ENCODE measurements around the gene GRIK4. TPM values are rescaled to one million over a fixed set of nuclear protein-coding genes. Genes with fewer than 3 reads are reported as not detected.

Gene GRIK4
- total RNA-seq, 1 donor from 2014 or later = not detected

DNA sequence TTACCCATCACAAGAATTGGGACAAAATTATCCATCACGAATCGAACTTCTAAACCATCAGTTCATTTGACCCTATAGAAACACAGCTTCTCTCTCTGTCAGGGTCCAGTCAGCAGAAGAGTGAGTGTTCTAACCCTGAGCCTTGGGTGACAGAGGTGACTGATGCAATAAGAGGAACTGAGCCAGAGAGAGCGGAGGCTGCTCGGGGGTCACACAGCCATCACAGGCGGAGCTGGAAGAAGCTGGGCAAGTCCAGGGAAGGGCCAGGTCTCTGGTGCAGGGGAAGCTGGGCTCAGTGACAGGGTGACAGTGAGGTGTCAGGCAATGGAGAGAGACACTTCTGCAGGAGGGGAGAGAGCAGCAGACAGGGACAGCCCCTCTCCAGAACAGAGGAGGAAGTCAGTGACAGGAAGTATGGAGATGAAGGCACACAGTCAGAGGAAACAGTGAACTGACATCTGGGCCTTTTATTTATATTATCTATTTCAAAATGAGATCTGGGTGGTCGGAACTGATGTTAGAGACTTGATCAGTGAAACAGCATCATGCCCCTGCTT, 328.4 kb downstream of the GRIK4 start:
- TF ChIP-seq, protein P1, sequence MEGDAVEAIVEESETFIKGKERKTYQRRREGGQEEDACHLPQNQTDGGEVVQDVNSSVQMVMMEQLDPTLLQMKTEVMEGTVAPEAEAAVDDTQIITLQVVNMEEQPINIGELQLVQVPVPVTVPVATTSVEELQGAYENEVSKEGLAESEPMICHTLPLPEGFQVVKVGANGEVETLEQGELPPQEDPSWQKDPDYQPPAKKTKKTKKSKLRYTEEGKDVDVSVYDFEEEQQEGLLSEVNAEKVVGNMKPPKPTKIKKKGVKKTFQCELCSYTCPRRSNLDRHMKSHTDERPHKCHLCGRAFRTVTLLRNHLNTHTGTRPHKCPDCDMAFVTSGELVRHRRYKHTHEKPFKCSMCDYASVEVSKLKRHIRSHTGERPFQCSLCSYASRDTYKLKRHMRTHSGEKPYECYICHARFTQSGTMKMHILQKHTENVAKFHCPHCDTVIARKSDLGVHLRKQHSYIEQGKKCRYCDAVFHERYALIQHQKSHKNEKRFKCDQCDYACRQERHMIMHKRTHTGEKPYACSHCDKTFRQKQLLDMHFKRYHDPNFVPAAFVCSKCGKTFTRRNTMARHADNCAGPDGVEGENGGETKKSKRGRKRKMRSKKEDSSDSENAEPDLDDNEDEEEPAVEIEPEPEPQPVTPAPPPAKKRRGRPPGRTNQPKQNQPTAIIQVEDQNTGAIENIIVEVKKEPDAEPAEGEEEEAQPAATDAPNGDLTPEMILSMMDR (IDR thresholded peaks at IDR 0.05; ENCODE audit: unreplicated experiment) = no peak
- Mint-ChIP-seq H3K36me3 (ENCODE audit: insufficient read depth) (no peaks in the 10 kb centered on the region), H3K27me3 (peaks cover 12% of the 10 kb centered on the region), H3K27ac (no peak overlapping the region), H3K4me1 (ENCODE audit: low read depth) (peaks cover 11% of the 10 kb centered on the region), H3K4me3 (ENCODE audit: low read depth) (no peak overlapping the region), H3K9me3 (ENCODE audit: low read depth) (peaks cover 2% of the 10 kb centered on the region)
- DNase-seq (ENCODE audit: low spot score, unreplicated experiment) = no peak

GRCh38 chr11:120840661-120841060, 329.1 kb downstream of the GRIK4 start:
- TF ChIP-seq, protein P1 (IDR thresholded peaks at IDR 0.05; ENCODE audit: unreplicated experiment) = no peak
- Mint-ChIP-seq H3K36me3 (ENCODE audit: insufficient read depth) (no peaks in the 10 kb centered on the region), H3K27ac (no peak overlapping the region), H3K4me1 (ENCODE audit: low read depth) (peaks cover 11% of the 10 kb centered on the region), H3K9me3 (ENCODE audit: low read depth) (peaks cover 2% of the 10 kb centered on the region), H3K4me3 (ENCODE audit: low read depth) (no peak overlapping the region), H3K27me3 (peaks cover 10% of the 10 kb centered on the region)
- DNase-seq (ENCODE audit: low spot score, unreplicated experiment) = no peak

DNA sequence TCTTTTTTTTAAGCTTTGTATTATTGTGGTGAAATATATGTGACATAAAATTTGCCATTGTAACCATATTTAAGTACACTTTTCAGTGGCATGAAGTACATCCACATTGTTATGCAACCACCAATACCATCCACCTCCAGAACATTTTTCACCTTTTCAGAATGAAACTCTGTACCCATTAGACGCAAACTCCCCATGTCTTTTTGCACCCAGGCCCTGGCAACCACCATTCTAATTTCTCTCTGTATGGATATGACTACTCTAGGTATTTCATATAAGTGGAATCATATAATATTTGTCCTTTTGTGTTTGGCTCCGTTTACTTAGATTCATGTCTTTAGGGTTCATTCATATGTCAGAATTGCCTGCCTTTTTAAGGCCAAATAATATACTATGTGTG, 329.5 kb downstream of the GRIK4 start:
- no peak overlapping the region for H3K27ac Mint-ChIP-seq
- no peak for DNase-seq (ENCODE audit: low spot score, unreplicated experiment)
- no peaks in the 10 kb centered on the region for H3K36me3 Mint-ChIP-seq (ENCODE audit: insufficient read depth)
- TF ChIP-seq, protein P1 (IDR thresholded peaks at IDR 0.05; ENCODE audit: unreplicated experiment) = no peak
- H3K4me3 Mint-ChIP-seq (ENCODE audit: low read depth) = no peak overlapping the region
- H3K27me3 Mint-ChIP-seq = peaks cover 8% of the 10 kb centered on the region
- peaks cover 2% of the 10 kb centered on the region for H3K9me3 Mint-ChIP-seq (ENCODE audit: low read depth)
- H3K4me1 Mint-ChIP-seq (ENCODE audit: low read depth) = peaks cover 11% of the 10 kb centered on the region

GRCh38 chr11:120842195-120842594, 330.6 kb downstream of the GRIK4 start:
- Mint-ChIP-seq H3K4me1 (ENCODE audit: low read depth) (peaks cover 11% of the 10 kb centered on the region), H3K9me3 (ENCODE audit: low read depth) (peaks cover 2% of the 10 kb centered on the region), H3K36me3 (ENCODE audit: insufficient read depth) (no peaks in the 10 kb centered on the region), H3K4me3 (ENCODE audit: low read depth) (no peak overlapping the region), H3K27ac (no peak overlapping the region), H3K27me3 (peaks cover 11% of the 10 kb centered on the region)
- DNase-seq (ENCODE audit: low spot score, unreplicated experiment) = no peak
- TF ChIP-seq, protein P1 (IDR thresholded peaks at IDR 0.05; ENCODE audit: unreplicated experiment) = no peak

DNA sequence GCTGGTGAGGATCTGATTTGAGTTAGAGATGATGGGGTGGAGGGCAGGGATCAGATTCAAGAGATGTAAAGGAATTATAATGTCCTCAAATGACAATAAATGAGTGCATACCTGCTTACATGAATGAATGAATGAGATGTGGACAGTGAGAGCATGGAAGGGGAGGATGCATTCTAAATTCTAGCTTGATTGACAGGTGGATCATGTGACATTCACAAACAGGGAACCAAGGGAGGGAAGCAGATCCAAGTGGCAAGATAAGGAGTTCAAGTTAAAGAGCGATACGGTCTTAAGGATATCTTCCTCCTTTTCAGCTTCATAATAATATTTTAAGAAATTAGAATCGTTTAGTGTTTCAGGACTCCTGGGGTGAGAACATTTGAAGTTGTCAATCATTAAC, 341.9 kb downstream of the GRIK4 start:
- Mint-ChIP-seq H3K9me3 (ENCODE audit: low read depth) (no peaks in the 10 kb centered on the region), H3K36me3 (ENCODE audit: insufficient read depth) (no peaks in the 10 kb centered on the region), H3K4me1 (ENCODE audit: low read depth) (no peaks in the 10 kb centered on the region), H3K27ac (no peak overlapping the region), H3K27me3 (peaks cover 13% of the 10 kb centered on the region), H3K4me3 (ENCODE audit: low read depth) (no peak overlapping the region)
- TF ChIP-seq, protein P1 (IDR thresholded peaks at IDR 0.05; ENCODE audit: unreplicated experiment) = no peak
- no peak for DNase-seq (ENCODE audit: low spot score, unreplicated experiment)
